Natural killer cell (primary cell): ENCODE data around the gene PRSS22. TPM values are rescaled to one million over a fixed set of nuclear protein-coding genes. Genes with fewer than 3 reads are reported as not detected.
A peak's percentile ranks its signal among the peaks of the same experiment; 100 is the strongest.

Experiments used
- ATAC-seq, 3 donors: fragments of 150-1000 bp in 2 of 3; fragments of 200-7000 bp in 1 of 3; cut with Tn5 transposase; 1 replicate in 1 of 3; 2 replicates in 2 of 3; pipeline ENCODE4 v1.10.0; 2021; ENCODE audit warnings: mild to moderate bottlenecking in 2 of 3, moderate library complexity in 2 of 3
- DNase-seq, 2 donors: peaks; one replicate each; pipeline versions ENCODE4 v3.0.0 to v3.0.0-alpha.2; 2013 to 2021; ENCODE audit warnings: mixed read lengths in 1 of 2
- H3K27ac ChIP-seq: one replicate; pipeline ENCODE4 v1.5.1; 2013; ENCODE audit warnings: mild to moderate bottlenecking, low read length
- H3K27me3 ChIP-seq: one replicate; pipeline ENCODE4 v1.6.1; 2013; ENCODE audit warnings: low read length; ENCODE audit not compliant: control insufficient read depth, insufficient read depth
- H3K36me3 ChIP-seq: one replicate; pipeline ENCODE4 v1.6.1; 2013; ENCODE audit warnings: low read length; ENCODE audit not compliant: control insufficient read depth, insufficient read depth
- H3K4me1 ChIP-seq: one replicate; pipeline ENCODE4 v1.6.1; 2013; ENCODE audit warnings: low read length; ENCODE audit not compliant: control insufficient read depth, insufficient read depth
- H3K4me3 ChIP-seq: one replicate; pipeline ENCODE4 v1.5.1; 2013; ENCODE audit warnings: low read length
- H3K9me3 ChIP-seq: one replicate; pipeline ENCODE4 v1.6.1; 2013; ENCODE audit warnings: low read length; ENCODE audit not compliant: control insufficient read depth, insufficient read depth
- H3K27ac Mint-ChIP-seq, 2 donors: one replicate each; pipeline ENCODE4 v1.8.0; 2022; ENCODE audit warnings: mild to moderate bottlenecking in 2 of 2, mixed read lengths in 2 of 2, moderate library complexity in 1 of 2
- H3K27me3 Mint-ChIP-seq, 2 donors: one replicate each; pipeline ENCODE4 v1.8.0; 2022; ENCODE audit warnings: low read depth in 2 of 2, mixed read lengths in 2 of 2
- H3K36me3 Mint-ChIP-seq: one replicate; pipeline ENCODE4 v1.8.0; 2022; ENCODE audit warnings: mixed read lengths
- H3K4me1 Mint-ChIP-seq, 2 donors: one replicate each; pipeline ENCODE4 v1.8.0; 2022; ENCODE audit warnings: mixed read lengths in 2 of 2
- H3K4me3 Mint-ChIP-seq: one replicate; pipeline ENCODE4 v1.8.0; 2022; ENCODE audit warnings: mild to moderate bottlenecking, moderate library complexity, mixed read lengths
- H3K9me3 Mint-ChIP-seq, 2 donors: one replicate each; pipeline ENCODE4 v1.8.0; 2022; ENCODE audit warnings: mixed read lengths in 2 of 2
- WGBS: methylation state at CpG from one replicate; pipeline ENCODE4 v1.1.7; 2013; ENCODE audit warnings: missing lambda C conversion rate; ENCODE audit not compliant: insufficient coverage; 5-methylcytosine and 5-hydroxymethylcytosine counted together
- intact Hi-C: fragments of 100-400 bp; cut with micrococcal nuclease; formaldehyde crosslinking; loops from one replicate; pipeline ENCODE4 v1.14.2; 2022
- total RNA-seq, 4 donors: library from RNA; stranded (reverse); fragments of 120-200 nt in 1 of 4; gene quantifications; one replicate each; pipeline versions ENCODE4 v1.2.3 to v1.2.4, GENCODE V29; 2013 to 2022
- TF ChIP-seq, protein P1 (sequence below): fragments of 200-600 bp; IDR thresholded peaks from one replicate; pipeline ENCODE4 v1.8.0; 2022; ENCODE audit warnings: antibody characterized with exemption

The PRSS22 gene
- total RNA-seq, 3 donors from 2014 or later (not counting 1 experiment from before 2014, with no cell fraction given), result 1.5 to 7.7 (median 3.3) TPM

DNA sequence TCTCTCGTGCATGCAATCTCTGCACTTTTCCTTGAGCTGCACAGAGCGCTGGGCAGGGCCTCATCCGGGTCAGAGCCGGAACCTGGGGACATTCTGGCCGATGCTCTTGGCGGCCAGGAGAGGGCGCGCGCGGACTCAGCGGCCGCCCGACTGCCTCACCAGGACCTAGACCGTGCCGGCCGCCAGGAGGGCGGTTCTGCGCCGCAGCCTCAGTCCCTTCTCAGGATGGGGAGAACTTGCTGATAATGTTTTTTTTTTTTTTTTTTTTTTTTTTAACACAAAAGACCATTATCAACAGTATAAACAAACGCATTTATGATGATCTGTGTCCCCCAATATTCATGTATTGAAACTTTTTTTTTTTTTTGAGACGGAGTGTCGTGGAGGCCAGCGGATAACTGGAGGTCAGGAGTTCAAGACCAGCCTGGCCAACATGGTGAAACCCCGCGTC, 17.0 kb upstream of the PRSS22 start:
- DNase-seq, result peak; percentile 60 to 87
- H3K27me3 Mint-ChIP-seq, result no peaks in the 10 kb centered on the region
- intact Hi-C loops, result loop anchor here (2.0 kb wide), 1 partner anchor 44 kb away; no protein-coding TSS in a partner anchor
- TF ChIP-seq, protein P1, sequence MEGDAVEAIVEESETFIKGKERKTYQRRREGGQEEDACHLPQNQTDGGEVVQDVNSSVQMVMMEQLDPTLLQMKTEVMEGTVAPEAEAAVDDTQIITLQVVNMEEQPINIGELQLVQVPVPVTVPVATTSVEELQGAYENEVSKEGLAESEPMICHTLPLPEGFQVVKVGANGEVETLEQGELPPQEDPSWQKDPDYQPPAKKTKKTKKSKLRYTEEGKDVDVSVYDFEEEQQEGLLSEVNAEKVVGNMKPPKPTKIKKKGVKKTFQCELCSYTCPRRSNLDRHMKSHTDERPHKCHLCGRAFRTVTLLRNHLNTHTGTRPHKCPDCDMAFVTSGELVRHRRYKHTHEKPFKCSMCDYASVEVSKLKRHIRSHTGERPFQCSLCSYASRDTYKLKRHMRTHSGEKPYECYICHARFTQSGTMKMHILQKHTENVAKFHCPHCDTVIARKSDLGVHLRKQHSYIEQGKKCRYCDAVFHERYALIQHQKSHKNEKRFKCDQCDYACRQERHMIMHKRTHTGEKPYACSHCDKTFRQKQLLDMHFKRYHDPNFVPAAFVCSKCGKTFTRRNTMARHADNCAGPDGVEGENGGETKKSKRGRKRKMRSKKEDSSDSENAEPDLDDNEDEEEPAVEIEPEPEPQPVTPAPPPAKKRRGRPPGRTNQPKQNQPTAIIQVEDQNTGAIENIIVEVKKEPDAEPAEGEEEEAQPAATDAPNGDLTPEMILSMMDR, result peak; percentile 90
- H3K36me3 ChIP-seq, result no peaks in the 10 kb centered on the region
- ATAC-seq, result peak; percentile 98 to 100 (median 100)
- no peaks in the 10 kb centered on the region for H3K27me3 ChIP-seq
- no peaks in the 10 kb centered on the region for H3K4me1 Mint-ChIP-seq
- H3K4me3 Mint-ChIP-seq, result no peak overlapping the region
- no peaks in the 10 kb centered on the region for H3K36me3 Mint-ChIP-seq
- no peak overlapping the region for H3K27ac ChIP-seq
- no peak overlapping the region for H3K4me3 ChIP-seq
- H3K9me3 Mint-ChIP-seq, result no peaks in the 10 kb centered on the region
- 17% methylated on average over 19 of the region's 25 CpGs for WGBS
- no peaks in the 10 kb centered on the region for H3K9me3 ChIP-seq
- no peak overlapping the region for H3K27ac Mint-ChIP-seq
- H3K4me1 ChIP-seq, result peaks cover 10% of the 10 kb centered on the region

DNA sequence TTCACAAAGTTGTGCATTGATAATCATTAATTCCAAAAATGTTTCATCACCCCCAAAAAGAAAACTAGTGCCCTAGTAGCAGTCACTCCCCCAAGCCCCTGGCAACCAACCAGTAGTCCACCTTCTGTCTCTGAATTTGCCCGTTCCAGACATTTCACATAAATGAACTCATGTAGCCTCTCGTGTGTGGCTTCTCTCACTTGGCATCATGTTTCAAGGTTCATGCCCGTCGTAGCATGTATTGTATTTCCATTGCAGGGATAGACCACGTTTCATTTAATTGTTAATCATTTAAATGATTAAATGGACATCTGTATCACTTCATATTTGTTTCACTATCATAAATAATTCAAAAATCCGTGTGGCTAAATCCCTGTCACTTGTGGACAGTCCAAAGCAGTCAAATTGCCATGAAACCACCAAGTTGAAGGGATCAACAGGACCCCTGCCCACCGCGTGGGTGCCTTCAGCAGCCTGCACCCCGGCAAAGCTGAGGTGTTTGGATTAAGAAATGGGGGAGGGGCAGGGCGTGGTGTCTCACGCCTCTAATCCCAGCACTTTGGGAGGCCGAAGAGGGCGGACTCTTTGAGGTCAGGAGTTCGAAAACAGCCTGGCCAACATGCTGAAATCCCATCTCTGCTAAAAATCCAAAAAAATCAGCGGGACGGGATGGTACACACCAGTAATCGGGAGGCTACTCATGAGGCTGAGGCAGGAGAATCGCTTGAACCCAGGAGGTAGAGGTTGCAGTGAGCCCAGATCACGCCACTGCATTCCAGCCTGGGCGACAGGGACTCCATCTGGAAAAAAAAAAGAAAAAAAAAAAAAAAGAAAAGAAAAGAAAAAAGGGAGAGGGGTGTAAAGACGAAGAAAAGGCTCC, 16.3 kb upstream of the PRSS22 start:
- Mint-ChIP-seq H3K27me3 (no peaks in the 10 kb centered on the region), H3K4me3 (no peak overlapping the region), H3K9me3 (no peaks in the 10 kb centered on the region), H3K4me1 (no peaks in the 10 kb centered on the region), H3K27ac (no peak overlapping the region), H3K36me3 (no peaks in the 10 kb centered on the region)
- 74% methylated on average over 21 of the region's 21 CpGs for WGBS
- peaks cover 10% of the 10 kb centered on the region for H3K4me1 ChIP-seq
- no peaks in the 10 kb centered on the region for H3K9me3 ChIP-seq
- H3K27ac ChIP-seq, result no peak overlapping the region
- intact Hi-C loops, result loop anchor here (2.0 kb wide), 1 partner anchor 45 kb away; no protein-coding TSS in a partner anchor
- TF ChIP-seq, protein P1, result no peak
- no peak for DNase-seq
- H3K4me3 ChIP-seq, result no peak overlapping the region
- ATAC-seq, result no peak
- no peaks in the 10 kb centered on the region for H3K36me3 ChIP-seq
- no peaks in the 10 kb centered on the region for H3K27me3 ChIP-seq

DNA sequence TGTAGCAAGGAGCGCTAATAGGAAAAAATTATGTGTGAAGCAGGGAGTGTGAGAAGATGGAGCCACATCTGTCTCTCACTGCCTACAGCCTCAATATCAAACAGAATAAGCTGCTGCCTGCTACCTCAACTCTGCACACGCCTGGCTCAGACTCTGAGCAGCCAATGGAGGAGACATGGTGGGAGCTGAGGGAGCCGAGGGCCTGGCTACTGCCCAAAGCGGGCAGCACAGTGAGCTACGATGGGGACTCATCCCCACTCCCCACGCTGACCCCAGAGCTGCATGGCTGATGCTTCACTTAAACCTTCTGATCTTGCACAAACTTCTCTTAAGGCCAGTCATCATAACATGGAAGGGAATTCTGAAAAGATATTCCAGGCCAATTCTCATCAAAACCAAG, 14.0 kb upstream of the PRSS22 start:
- Histone ChIP-seq H3K4me1 (peaks cover 24% of the 10 kb centered on the region), H3K36me3 (no peaks in the 10 kb centered on the region), H3K9me3 (no peaks in the 10 kb centered on the region), H3K27me3 (no peaks in the 10 kb centered on the region), H3K4me3 (no peak overlapping the region), H3K27ac (no peak overlapping the region)
- H3K4me1 Mint-ChIP-seq, result peaks cover 5 to 12% of the 10 kb centered on the region in 2 donors
- H3K27ac Mint-ChIP-seq, result no peak overlapping the region
- WGBS, result 87% methylated on average over 6 of the region's 6 CpGs
- ATAC-seq (no peak), DNase-seq (no peak)
- TF ChIP-seq, protein P1, result no peak
- intact Hi-C loops, result no loop called here
- no peaks in the 10 kb centered on the region for H3K36me3 Mint-ChIP-seq
- H3K9me3 Mint-ChIP-seq, result no peaks in the 10 kb centered on the region
- H3K27me3 Mint-ChIP-seq, result no peaks in the 10 kb centered on the region
- H3K4me3 Mint-ChIP-seq, result no peak overlapping the region
